K562 (cell line): ENCODE data around the gene RERE. TPM values are rescaled to one million over a fixed set of nuclear protein-coding genes. Genes with fewer than 3 reads are reported as not detected.

Experiments used
- ATF4 ChIP-seq: fragments of 450-650 bp; formaldehyde crosslinking; IDR thresholded peaks from 2 replicates; pipeline ENCODE4 v1.4.0; 2022; ENCODE audit warnings: mild to moderate bottlenecking, moderate library complexity
- BCL6 ChIP-seq: fragments of 250-450 bp; sonication (Bioruptor Pico); IDR thresholded peaks from 2 replicates; pipeline ENCODE4 v1.4.0; 2020
- KDM1A ChIP-seq, 2 experiments: fragments of 450-650 bp; IDR thresholded peaks; 2 replicates each; pipeline ENCODE4 v1.6.1; 2016; ENCODE audit warnings: mild to moderate bottlenecking in 2 of 2
- MGA ChIP-seq: fragments of 450-650 bp; IDR thresholded peaks from 2 replicates; pipeline ENCODE4 v1.6.1; 2016; ENCODE audit warnings: mild to moderate bottlenecking, moderate library complexity
- NUFIP1 ChIP-seq: fragments of 450-650 bp; IDR thresholded peaks from 2 replicates; pipeline ENCODE4 v1.6.1; 2018; ENCODE audit not compliant: partially characterized antibody
- ZC3H8 ChIP-seq: fragments of 450-650 bp; IDR thresholded peaks from 2 replicates; pipeline ENCODE4 v1.6.1; 2017
- ZNF263 ChIP-seq: sonication (generic); formaldehyde crosslinking; IDR thresholded peaks from 2 replicates; pipeline ENCODE4 v1.8.0; 2022; ENCODE audit warnings: mild to moderate bottlenecking, missing genetic modification reagents, borderline replicate concordance
- ZNF384 ChIP-seq: IDR thresholded peaks from 2 replicates; pipeline ENCODE4 v1.6.1; 2012; ENCODE audit warnings: low read depth, low read length, improper control_type of control experiment
- ZNF395 ChIP-seq: fragments of 200-800 bp; sonication (Bioruptor generic); IDR thresholded peaks from 2 replicates; pipeline ENCODE4 v1.6.1; 2017; ENCODE audit warnings: missing genetic modification characterization, missing compliant biosample characterization
- ZNF445 ChIP-seq: fragments of 250-450 bp; sonication (Bioruptor Pico); IDR thresholded peaks from 2 replicates; pipeline ENCODE4 v1.4.0; 2020; ENCODE audit warnings: low read depth, mild to moderate bottlenecking, moderate library complexity
- ZNF778 ChIP-seq: fragments of 450-650 bp; formaldehyde crosslinking; IDR thresholded peaks from 2 replicates; pipeline ENCODE4 v1.4.0; 2020; ENCODE audit warnings: mild to moderate bottlenecking, moderate library complexity
- polyA plus RNA-seq, 8 experiments: library from polyadenylated mRNA; depleted of rRNA in 4 of 8; stranded (reverse) in 5 of 8; unstranded in 3 of 8; fragments of >200 nt; fragmentation: Nextera tagmentation in 2 of 8; fragmentation: Illumina TruSeq in 1 of 8; extraction: Ambion mirVana in 2 of 8; extraction: Trizol in 1 of 8; gene quantifications; 2 replicates each; pipeline versions ENCODE4 v1.2.1 to v1.2.3, GENCODE V29; 2011 to 2014; ENCODE audit warnings: inconsistent platforms in 1 of 8, missing spikeins in 1 of 8
- total RNA-seq, 7 experiments: library from RNA; depleted of rRNA in 6 of 7; stranded (reverse); fragments of >200 nt in 6 of 7; fragmentation: Illumina TruSeq in 2 of 7; extraction: Trizol in 2 of 7; gene quantifications; 2 replicates each; pipeline versions ENCODE4 v1.2.1 to v1.2.3, GENCODE V29; 2011 to 2021; ENCODE audit warnings: low replicate concordance in 1 of 7
- TF ChIP-seq, protein P1 (sequence below): fragments of 250-450 bp; sonication (Bioruptor Pico); IDR thresholded peaks from 2 replicates; pipeline ENCODE4 v1.9.0; 2021; ENCODE audit warnings: mild to moderate bottlenecking
- TF ChIP-seq, protein P2 (sequence below): sonication (generic); formaldehyde crosslinking; IDR thresholded peaks from 2 replicates; pipeline ENCODE4 v1.8.1; 2023; ENCODE audit warnings: mild to moderate bottlenecking, missing genetic modification reagents

RERE gene
- total and polyA plus RNA-seq, 9 of the 15 experiments (the other 6 are each of a cell fraction or from before 2014, with no cell fraction given) = 3.0 to 51.5 (median 13.4) TPM

DNA sequence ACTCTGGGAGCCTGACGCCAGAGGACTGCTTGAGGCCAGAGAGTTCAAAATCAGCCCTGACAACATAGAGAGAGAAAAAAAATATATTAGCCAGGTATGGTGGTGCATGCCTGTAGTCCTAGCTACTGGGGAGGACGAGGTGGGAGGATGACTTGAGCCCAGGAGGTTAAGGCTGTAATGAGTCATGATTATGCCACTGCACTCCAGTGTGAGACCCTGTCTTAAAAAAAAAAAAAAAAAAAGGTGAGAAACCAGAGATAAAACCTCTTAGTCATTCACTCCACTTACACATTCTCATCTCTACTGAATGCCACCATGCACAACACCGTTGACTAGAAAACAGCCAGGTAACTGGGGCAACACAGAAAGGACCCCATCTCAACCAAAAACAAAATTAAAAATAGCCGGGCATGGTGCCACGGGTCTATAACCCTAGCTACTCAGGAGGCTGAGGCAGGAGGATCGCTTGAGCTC is 321.5 kb downstream of the RERE start (continued):
- TF ChIP-seq MGA = no peak
- TF ChIP-seq, protein P1, sequence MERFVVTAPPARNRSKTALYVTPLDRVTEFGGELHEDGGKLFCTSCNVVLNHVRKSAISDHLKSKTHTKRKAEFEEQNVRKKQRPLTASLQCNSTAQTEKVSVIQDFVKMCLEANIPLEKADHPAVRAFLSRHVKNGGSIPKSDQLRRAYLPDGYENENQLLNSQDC (CRISPR knock-in tag) = no peak
- peak; percentile 93 for TF ChIP-seq ZNF384
- peak; percentile 62; the same call in 1 of the 2 replicates for TF ChIP-seq ZNF263 (CRISPR knock-in tag)
- no peak for TF ChIP-seq ZNF778
- TF ChIP-seq, protein P2, sequence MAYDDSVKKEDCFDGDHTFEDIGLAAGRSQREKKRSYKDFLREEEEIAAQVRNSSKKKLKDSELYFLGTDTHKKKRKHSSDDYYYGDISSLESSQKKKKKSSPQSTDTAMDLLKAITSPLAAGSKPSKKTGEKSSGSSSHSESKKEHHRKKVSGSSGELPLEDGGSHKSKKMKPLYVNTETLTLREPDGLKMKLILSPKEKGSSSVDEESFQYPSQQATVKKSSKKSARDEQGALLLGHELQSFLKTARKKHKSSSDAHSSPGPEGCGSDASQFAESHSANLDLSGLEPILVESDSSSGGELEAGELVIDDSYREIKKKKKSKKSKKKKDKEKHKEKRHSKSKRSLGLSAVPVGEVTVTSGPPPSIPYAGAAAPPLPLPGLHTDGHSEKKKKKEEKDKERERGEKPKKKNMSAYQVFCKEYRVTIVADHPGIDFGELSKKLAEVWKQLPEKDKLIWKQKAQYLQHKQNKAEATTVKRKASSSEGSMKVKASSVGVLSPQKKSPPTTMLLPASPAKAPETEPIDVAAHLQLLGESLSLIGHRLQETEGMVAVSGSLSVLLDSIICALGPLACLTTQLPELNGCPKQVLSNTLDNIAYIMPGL (CRISPR knock-in tag) = no peak
- TF ChIP-seq NUFIP1 = no peak
- TF ChIP-seq KDM1A (IDR thresholded peaks at IDR 0.05) = no peak
- TF ChIP-seq ZNF395 (CRISPR knock-in tag) = no peak
- TF ChIP-seq ZC3H8 = no peak
- no peak for TF ChIP-seq ATF4 (CRISPR knock-in tag)
- TF ChIP-seq ZNF445 (CRISPR knock-in tag) = no peak
- no peak for TF ChIP-seq BCL6
